K562 (cell line): ENCODE results near the gene PRDM1. TPM values are rescaled to one million over a fixed set of nuclear protein-coding genes. Genes with fewer than 3 reads are reported as not detected.

Experiments
- ATAC-seq: fragments of 200-7000 bp; cut with Tn5 transposase; 3 replicates; pipeline ENCODE4 v1.9.1; 2020; ENCODE audit warnings: moderate library complexity
- BruUV-seq: library from RNA; stranded (reverse); fragments of 400-500 nt; replicated peaks from 2 replicates; lab custom pipeline; 2021; lab: Mats Ljungman, UMichigan
- CTCF ChIA-PET: fragments of 300-600 bp; formaldehyde crosslinking; extraction: SDS; loops from one replicate; lab custom pipeline; 2021; ENCODE audit warnings: low intra/inter-chr PET ratio; lab: Yijun Ruan, JAX
- POLR2A ChIA-PET: fragments of 300-600, 350-650 bp; sonication (Branson Sonifier 250); formaldehyde crosslinking; extraction: SDS; loops from one replicate; lab custom pipeline; 2021; ENCODE audit warnings: antibody characterized with exemption, inconsistent platforms; lab: Yijun Ruan, JAX
- DNase-seq, 4 experiments: peaks; one replicate each; pipeline versions ENCODE4 v3.0.0 to v3.0.0-alpha.2; 2011 to 2018; ENCODE audit warnings: low spot score in 3 of 4, mixed read lengths in 3 of 4; ENCODE audit errors: extremely low read depth in 1 of 4
- FAIRE-seq: peaks from 2 replicates; lab custom pipeline; 2011; peaks lifted over from hg19 to GRCh38; lab: Jason Lieb, UNC
- H2AFZ ChIP-seq: 2 replicates; pipeline ENCODE4 v1.6.0; 2011; ENCODE audit warnings: low read depth, low read length, control low read depth, inconsistent platforms
- H3K27ac ChIP-seq: fragments of 200-600 bp; 3 replicates; pipeline ENCODE4 v1.8.0; 2011; ENCODE audit warnings: low read depth, mild to moderate bottlenecking, control low read depth, inconsistent platforms, low read length, moderate library complexity, mixed read lengths; ENCODE audit errors: extremely low read depth
- H3K27me3 ChIP-seq, 2 experiments: fragments of 300-600 bp in 1 of 2; 2 replicates in 1 of 2; 3 replicates in 1 of 2; pipeline versions ENCODE4 v1.6.0 to v1.8.0; 2011; ENCODE audit warnings: inconsistent platforms in 2 of 2, low read length in 2 of 2, mild to moderate bottlenecking in 1 of 2, mixed read lengths in 1 of 2, moderate library complexity in 1 of 2; ENCODE audit not compliant: control insufficient read depth in 2 of 2, insufficient read depth in 2 of 2
- H3K36me3 ChIP-seq: fragments of 300-600 bp; 3 replicates; pipeline ENCODE4 v1.8.0; 2011; ENCODE audit warnings: mild to moderate bottlenecking, low read length, inconsistent platforms; ENCODE audit not compliant: control insufficient read depth, insufficient read depth
- H3K4me1 ChIP-seq, 2 experiments: fragments of 200-600 bp in 1 of 2; replicated peaks in 1 of 2; 2 replicates in 1 of 2; 3 replicates in 1 of 2; pipeline versions ENCODE4 v1.5.1 to v1.8.0; 2011; ENCODE audit warnings: inconsistent platforms in 2 of 2, low read length in 2 of 2, mild to moderate bottlenecking in 1 of 2, mixed read lengths in 1 of 2, moderate library complexity in 1 of 2; ENCODE audit not compliant: control insufficient read depth in 2 of 2, insufficient read depth in 2 of 2
- H3K4me2 ChIP-seq: 2 replicates; pipeline ENCODE4 v1.6.1; 2011; ENCODE audit warnings: low read length, control low read depth, inconsistent platforms, mixed read lengths; ENCODE audit not compliant: insufficient read depth
- H3K4me3 ChIP-seq: fragments of 200-600 bp; sonication (generic), shearing (Covaris generic); 2 replicates; pipeline ENCODE4 v1.5.1; 2016; ENCODE audit warnings: control low read depth, inconsistent platforms
- H3K79me2 ChIP-seq: fragments of 200-600 bp; 3 replicates; pipeline ENCODE4 v1.8.0; 2011; ENCODE audit warnings: low read length, inconsistent platforms; ENCODE audit not compliant: control insufficient read depth, insufficient read depth
- H3K9ac ChIP-seq, 2 experiments: 2 replicates each; pipeline versions ENCODE4 v1.6.0 to v1.6.1; 2011; ENCODE audit warnings: low read depth in 2 of 2, low read length in 2 of 2, control low read depth in 1 of 2, inconsistent platforms in 1 of 2, mild to moderate bottlenecking in 1 of 2, mixed read lengths in 1 of 2; ENCODE audit not compliant: insufficient read depth in 1 of 2
- H3K9me1 ChIP-seq: one replicate; pipeline ENCODE4 v1.6.0; 2011; ENCODE audit warnings: inconsistent platforms, mild to moderate bottlenecking, low read length, moderate library complexity; ENCODE audit not compliant: control insufficient read depth, insufficient read depth
- H3K9me3 ChIP-seq: replicated peaks from 2 replicates; pipeline ENCODE4 v1.5.1; 2011; ENCODE audit warnings: low read depth, low read length, inconsistent platforms; ENCODE audit not compliant: control insufficient read depth, insufficient read depth
- H4K20me1 ChIP-seq: replicated peaks from 2 replicates; pipeline ENCODE4 v1.6.1; 2011; ENCODE audit warnings: low read length, inconsistent platforms, mixed read lengths; ENCODE audit not compliant: control insufficient read depth, insufficient read depth
- C11orf30 ChIP-seq: fragments of 450-650 bp; IDR thresholded peaks from 2 replicates; pipeline ENCODE4 v1.6.1; 2016; ENCODE audit warnings: low read depth, mild to moderate bottlenecking
- MAFG ChIP-seq: fragments of 450-650 bp; conservative IDR thresholded peaks from 2 replicates; pipeline ENCODE4 v1.6.1; 2016; ENCODE audit warnings: missing genetic modification characterization, missing compliant biosample characterization
- MEIS2 ChIP-seq: fragments of 450-650 bp; IDR thresholded peaks from 2 replicates; pipeline ENCODE4 v1.6.1; 2014; ENCODE audit warnings: mild to moderate bottlenecking; ENCODE audit not compliant: partially characterized antibody
- POLR2A ChIP-seq: fragments of 450-650 bp; conservative IDR thresholded peaks from 2 replicates; pipeline ENCODE4 v1.6.1; 2016
- SMAD3 ChIP-seq: fragments of 450-650 bp; formaldehyde crosslinking; conservative IDR thresholded peaks from 2 replicates; pipeline ENCODE4 v1.4.0; 2020; ENCODE audit warnings: mild to moderate bottlenecking
- SNRNP70 ChIP-seq: fragments of 200-400 bp; formaldehyde crosslinking; optimal IDR thresholded peaks from 2 replicates; pipeline ENCODE3; 2017; ENCODE audit warnings: low read depth, low read length
- ZNF316 ChIP-seq: fragments of 450-650 bp; IDR thresholded peaks from 2 replicates; pipeline ENCODE4 v1.6.1; 2016
- ZNF589 ChIP-seq: fragments of 200-800 bp; sonication (Bioruptor generic); IDR thresholded peaks from 2 replicates; pipeline ENCODE4 v1.6.1; 2016; ENCODE audit warnings: low read depth, missing genetic modification characterization, missing compliant biosample characterization
- ZNF76 ChIP-seq: fragments of 250-450 bp; sonication (Bioruptor Pico); IDR thresholded peaks from 2 replicates; pipeline ENCODE4 v1.4.0; 2020; ENCODE audit warnings: mild to moderate bottlenecking, moderate library complexity, borderline replicate concordance
- WGBS: fragments of 100-300 bp; shearing (Covaris generic); methylation state at CpG from one replicate; pipeline ENCODE4 v1.1.6; 2016; ENCODE audit warnings: low coverage, mixed read lengths; ENCODE audit not compliant: insufficient coverage; ENCODE audit errors: missing lambda C conversion rate; 5-methylcytosine and 5-hydroxymethylcytosine counted together
- in situ Hi-C: fragments of 300-500 bp; cut with MboI; formaldehyde crosslinking; loops from 4 replicates; pipeline ENCODE4 v1.15.0; 2018; ENCODE audit warnings: inconsistent platforms, mixed read lengths
- intact Hi-C: fragments of 100-400 bp; cut with micrococcal nuclease; formaldehyde crosslinking; loops from 2 replicates; pipeline ENCODE4 v1.14.2; 2022
- polyA plus RNA-seq, 8 experiments: library from polyadenylated mRNA; depleted of rRNA in 4 of 8; stranded (reverse) in 5 of 8; unstranded in 3 of 8; fragments of >200 nt; fragmentation: Nextera tagmentation in 2 of 8; fragmentation: Illumina TruSeq in 1 of 8; extraction: Ambion mirVana in 2 of 8; extraction: Trizol in 1 of 8; gene quantifications; 2 replicates each; pipeline versions ENCODE4 v1.2.1 to v1.2.3, GENCODE V29; 2011 to 2014; ENCODE audit warnings: inconsistent platforms in 1 of 8, missing spikeins in 1 of 8
- total RNA-seq, 7 experiments: library from RNA; depleted of rRNA in 6 of 7; stranded (reverse); fragments of >200 nt in 6 of 7; fragmentation: Illumina TruSeq in 2 of 7; extraction: Trizol in 2 of 7; gene quantifications; 2 replicates each; pipeline versions ENCODE4 v1.2.1 to v1.2.3, GENCODE V29; 2011 to 2021; ENCODE audit warnings: low replicate concordance in 1 of 7

PRDM1 gene
- total and polyA plus RNA-seq, 9 of the 15 experiments (the other 6 are each of a cell fraction or from before 2014, with no cell fraction given) = 0.09 to 0.89 (median 0.27) TPM

DNA sequence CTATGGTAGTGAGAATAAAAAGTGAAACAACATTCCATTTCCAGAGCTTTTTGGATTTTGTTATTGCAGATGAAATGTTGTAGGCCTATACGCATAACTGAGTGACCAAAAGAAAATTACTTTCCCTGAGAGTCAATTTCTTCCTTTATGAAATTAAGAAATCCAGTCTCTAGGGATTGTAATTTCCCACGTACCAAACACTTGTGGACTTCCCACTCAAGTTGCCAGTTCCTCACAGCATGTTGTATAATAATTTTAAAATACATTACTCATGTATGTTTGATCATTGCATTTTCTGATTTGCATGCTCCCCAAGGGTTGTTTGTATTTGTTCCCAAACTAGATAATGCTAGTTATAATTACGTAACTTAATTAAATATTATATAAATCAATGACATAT lies 12.0 kb upstream of the PRDM1 start (continued):
- TF ChIP-seq SNRNP70 = no peak
- TF ChIP-seq ZNF589 (CRISPR knock-in tag) = no peak
- no peak for TF ChIP-seq MEIS2
- no peak for TF ChIP-seq ZNF76
- no peak for TF ChIP-seq POLR2A

DNA sequence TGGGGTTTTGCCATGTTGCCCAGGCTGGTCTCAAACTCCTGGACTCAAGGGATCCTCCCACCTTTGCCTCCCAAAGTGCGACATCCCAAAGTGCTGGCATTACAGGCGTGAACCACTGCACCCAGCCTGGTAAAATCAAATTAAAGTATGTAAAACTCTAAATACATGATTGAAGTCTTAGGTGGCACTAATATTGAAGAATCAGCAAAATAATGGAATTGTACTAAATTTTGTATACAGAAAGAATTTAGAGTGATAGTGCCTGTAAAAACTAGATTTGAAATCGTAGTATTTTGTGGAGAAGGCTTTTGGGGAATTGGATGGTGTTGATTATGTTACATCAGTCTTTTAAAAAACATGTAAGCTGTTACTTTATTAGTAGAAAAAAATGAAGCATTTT lies 10.0 kb upstream of the PRDM1 start:
- 0 out of 2 replicates have a peak, but pooled peaks have one; percentile 26 for TF ChIP-seq MAFG (tag)
- TF ChIP-seq ZNF316 = peak; percentile 80
- peak; percentile 70; the same call in 1 of the 2 replicates for TF ChIP-seq C11orf30
- no peak for TF ChIP-seq SMAD3 (CRISPR knock-in tag)
- TF ChIP-seq, all 486 proteins: peak for 3
- Histone ChIP-seq H3K4me2 (no peak overlapping the region), H3K27ac (no peak overlapping the region), H2AFZ (no peak overlapping the region), H3K4me3 (no peak overlapping the region), H3K4me1 (peaks cover 0 to 14% of the 10 kb centered on the region in 2 experiments; a peak in 3 of 5 replicates), H3K9ac (no peak overlapping the region), H4K20me1 (no peaks in the 10 kb centered on the region), H3K9me3 (no peaks in the 10 kb centered on the region), H3K36me3 (no peaks in the 10 kb centered on the region), H3K9me1 (no peaks in the 10 kb centered on the region), H3K79me2 (no peaks in the 10 kb centered on the region), H3K27me3 (no peaks in the 10 kb centered on the region)
- in situ Hi-C loops (no loop called here), intact Hi-C loops (no loop called here)
- ChIA-PET POLR2A (interaction anchor here (0.6 kb wide), 1 partner anchor 1274 kb away, joined by 4 read pairs; no protein-coding TSS in a partner anchor), CTCF (no interaction called here)
- DNase-seq = no peak
- 42% methylated on average over 3 of the region's 3 CpGs for WGBS
- no peak for FAIRE-seq
- no peak for ATAC-seq
- no TSS peak for BruUV-seq
